ENCODE measurements around the gene AVEN. TPM values are rescaled to one million over a fixed set of nuclear protein-coding genes. Genes with fewer than 3 reads are reported as not detected.
"Not testable (repeated sequence)": the region's sequence is repeated elsewhere in the genome, so short reads cannot be mapped to it uniquely, and the experiment has no call there.

AVEN gene
- total RNA-seq, 1 experiment from 2014 or later, result 3.1 TPM

DNA sequence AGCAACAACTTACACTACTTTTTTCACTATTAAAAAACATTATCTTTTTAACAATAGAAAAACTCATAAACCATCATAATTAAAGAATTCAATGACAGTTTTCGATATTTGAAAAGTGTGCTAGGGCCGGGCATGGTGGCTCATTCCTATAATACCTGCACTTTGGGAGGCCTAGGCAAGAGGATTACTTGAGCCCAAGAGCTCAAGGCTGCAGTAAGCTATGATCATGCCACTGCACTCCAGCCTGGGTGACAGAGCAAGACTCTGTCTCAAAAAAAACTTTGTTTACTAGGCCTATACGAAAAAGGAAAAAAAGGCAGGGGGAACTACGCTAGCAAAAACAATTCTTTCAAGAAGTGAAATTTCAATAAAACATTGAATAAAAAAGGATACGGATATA, 28.1 kb downstream of the AVEN start:
- Mint-ChIP-seq H3K9me3 (ENCODE audit: low read depth, unreplicated experiment) (no peaks in the 10 kb centered on the region), H3K36me3 (ENCODE audit: insufficient read depth, unreplicated experiment) (no peaks in the 10 kb centered on the region), H3K27me3 (ENCODE audit: unreplicated experiment) (no peaks in the 10 kb centered on the region), H3K27ac (ENCODE audit: unreplicated experiment) (no peak overlapping the region), H3K4me3 (ENCODE audit: low read depth, unreplicated experiment) (no peak overlapping the region), H3K4me1 (ENCODE audit: low read depth, unreplicated experiment) (no peaks in the 10 kb centered on the region)
- no TSS peak for BruUV-seq (replicated peaks)
- no peak for DNase-seq
- intact Hi-C loops (cut with micrococcal nuclease; ENCODE audit: unreplicated experiment), result no loop called here
- TF ChIP-seq, protein P1, sequence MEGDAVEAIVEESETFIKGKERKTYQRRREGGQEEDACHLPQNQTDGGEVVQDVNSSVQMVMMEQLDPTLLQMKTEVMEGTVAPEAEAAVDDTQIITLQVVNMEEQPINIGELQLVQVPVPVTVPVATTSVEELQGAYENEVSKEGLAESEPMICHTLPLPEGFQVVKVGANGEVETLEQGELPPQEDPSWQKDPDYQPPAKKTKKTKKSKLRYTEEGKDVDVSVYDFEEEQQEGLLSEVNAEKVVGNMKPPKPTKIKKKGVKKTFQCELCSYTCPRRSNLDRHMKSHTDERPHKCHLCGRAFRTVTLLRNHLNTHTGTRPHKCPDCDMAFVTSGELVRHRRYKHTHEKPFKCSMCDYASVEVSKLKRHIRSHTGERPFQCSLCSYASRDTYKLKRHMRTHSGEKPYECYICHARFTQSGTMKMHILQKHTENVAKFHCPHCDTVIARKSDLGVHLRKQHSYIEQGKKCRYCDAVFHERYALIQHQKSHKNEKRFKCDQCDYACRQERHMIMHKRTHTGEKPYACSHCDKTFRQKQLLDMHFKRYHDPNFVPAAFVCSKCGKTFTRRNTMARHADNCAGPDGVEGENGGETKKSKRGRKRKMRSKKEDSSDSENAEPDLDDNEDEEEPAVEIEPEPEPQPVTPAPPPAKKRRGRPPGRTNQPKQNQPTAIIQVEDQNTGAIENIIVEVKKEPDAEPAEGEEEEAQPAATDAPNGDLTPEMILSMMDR (IDR thresholded peaks at IDR 0.05; ENCODE audit: unreplicated experiment), result no peak
- CTCF ChIA-PET, result no interaction called here

DNA sequence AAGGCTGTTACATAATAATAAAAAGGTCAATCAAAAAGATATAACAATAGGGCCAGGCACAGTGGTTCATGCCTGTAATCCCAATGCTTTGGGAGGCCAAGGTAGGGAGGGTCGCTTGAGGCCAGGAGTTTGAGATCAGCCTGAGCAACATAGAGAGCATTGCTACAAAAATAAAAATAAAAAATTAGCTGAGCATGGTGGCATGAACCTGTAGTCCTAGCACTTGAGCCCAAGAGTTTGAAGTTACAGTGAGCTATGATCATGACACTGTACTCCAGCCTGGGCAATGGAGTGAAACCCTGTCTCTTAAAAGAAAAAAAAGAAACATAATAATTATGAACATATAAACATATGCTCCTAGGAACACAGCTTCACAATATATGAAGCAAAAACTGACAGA, 29.3 kb downstream of the AVEN start:
- H3K9me3 Mint-ChIP-seq (ENCODE audit: low read depth, unreplicated experiment), result no peaks in the 10 kb centered on the region
- TF ChIP-seq, protein P1 (IDR thresholded peaks at IDR 0.05; ENCODE audit: unreplicated experiment), result no peak
- H3K27ac Mint-ChIP-seq (ENCODE audit: unreplicated experiment), result no peak overlapping the region
- CTCF ChIA-PET, result no interaction called here
- no peak overlapping the region for H3K4me3 Mint-ChIP-seq (ENCODE audit: low read depth, unreplicated experiment)
- no peak for DNase-seq
- BruUV-seq (replicated peaks), result no TSS peak
- no peaks in the 10 kb centered on the region for H3K27me3 Mint-ChIP-seq (ENCODE audit: unreplicated experiment)
- H3K36me3 Mint-ChIP-seq (ENCODE audit: insufficient read depth, unreplicated experiment), result no peaks in the 10 kb centered on the region
- H3K4me1 Mint-ChIP-seq (ENCODE audit: low read depth, unreplicated experiment), result no peaks in the 10 kb centered on the region
- intact Hi-C loops (cut with micrococcal nuclease; ENCODE audit: unreplicated experiment), result no loop called here

DNA sequence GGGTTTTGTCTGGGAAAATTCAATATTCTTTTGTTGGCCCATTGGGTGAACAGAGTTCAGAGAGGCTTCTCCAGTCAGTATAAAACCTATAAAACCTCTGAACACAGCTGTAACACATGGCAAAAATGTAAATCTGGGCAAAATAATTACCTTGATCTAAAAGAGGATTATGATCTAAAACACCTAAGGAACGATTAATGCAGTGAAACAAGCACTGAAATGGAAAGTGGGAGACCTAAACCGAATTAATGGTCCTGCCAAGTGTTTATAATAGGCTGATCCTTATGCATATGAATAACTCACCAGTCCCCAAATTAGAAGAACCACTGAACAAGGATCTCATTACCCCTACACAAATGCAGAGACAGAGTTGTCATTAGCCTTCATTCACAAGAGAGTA, 32.6 kb downstream of the AVEN start:
- no peak for DNase-seq
- Mint-ChIP-seq H3K4me1 (ENCODE audit: low read depth, unreplicated experiment) (no peaks in the 10 kb centered on the region), H3K36me3 (ENCODE audit: insufficient read depth, unreplicated experiment) (no peaks in the 10 kb centered on the region), H3K9me3 (ENCODE audit: low read depth, unreplicated experiment) (no peaks in the 10 kb centered on the region), H3K27me3 (ENCODE audit: unreplicated experiment) (no peaks in the 10 kb centered on the region), H3K4me3 (ENCODE audit: low read depth, unreplicated experiment) (no peak overlapping the region), H3K27ac (ENCODE audit: unreplicated experiment) (no peak overlapping the region)
- TF ChIP-seq, protein P1 (IDR thresholded peaks at IDR 0.05; ENCODE audit: unreplicated experiment), result no peak
- CTCF ChIA-PET, result no interaction called here
- intact Hi-C loops (cut with micrococcal nuclease; ENCODE audit: unreplicated experiment), result no loop called here
- BruUV-seq (replicated peaks), result no TSS peak

DNA sequence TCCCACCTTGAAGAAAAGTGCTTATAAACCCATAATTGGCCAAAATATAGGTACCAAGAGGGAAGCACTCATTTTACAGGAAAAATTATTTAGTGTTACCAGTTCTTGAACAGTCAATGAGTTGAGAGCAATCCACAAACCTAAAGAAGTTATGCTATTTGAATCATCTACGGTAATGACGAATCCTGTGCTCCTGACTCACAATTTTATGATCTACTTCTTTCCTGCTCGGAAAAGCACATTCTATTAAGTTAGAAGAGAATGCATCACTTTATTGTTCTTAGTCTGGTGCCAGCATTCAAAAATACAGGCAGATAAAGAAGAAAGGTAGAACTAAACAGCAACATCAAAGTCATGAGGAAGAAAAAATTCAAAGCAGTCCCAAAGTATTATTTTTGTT, 37.5 kb downstream of the AVEN start:
- DNase-seq, result no peak
- Mint-ChIP-seq H3K27ac (ENCODE audit: unreplicated experiment) (no peak overlapping the region), H3K4me3 (ENCODE audit: low read depth, unreplicated experiment) (no peak overlapping the region), H3K36me3 (ENCODE audit: insufficient read depth, unreplicated experiment) (no peaks in the 10 kb centered on the region), H3K4me1 (ENCODE audit: low read depth, unreplicated experiment) (no peaks in the 10 kb centered on the region), H3K9me3 (ENCODE audit: low read depth, unreplicated experiment) (no peaks in the 10 kb centered on the region), H3K27me3 (ENCODE audit: unreplicated experiment) (no peaks in the 10 kb centered on the region)
- TF ChIP-seq, protein P1 (IDR thresholded peaks at IDR 0.05; ENCODE audit: unreplicated experiment), result no peak
- CTCF ChIA-PET, result no interaction called here
- intact Hi-C loops (cut with micrococcal nuclease; ENCODE audit: unreplicated experiment), result no loop called here
- no TSS peak for BruUV-seq (replicated peaks)

DNA sequence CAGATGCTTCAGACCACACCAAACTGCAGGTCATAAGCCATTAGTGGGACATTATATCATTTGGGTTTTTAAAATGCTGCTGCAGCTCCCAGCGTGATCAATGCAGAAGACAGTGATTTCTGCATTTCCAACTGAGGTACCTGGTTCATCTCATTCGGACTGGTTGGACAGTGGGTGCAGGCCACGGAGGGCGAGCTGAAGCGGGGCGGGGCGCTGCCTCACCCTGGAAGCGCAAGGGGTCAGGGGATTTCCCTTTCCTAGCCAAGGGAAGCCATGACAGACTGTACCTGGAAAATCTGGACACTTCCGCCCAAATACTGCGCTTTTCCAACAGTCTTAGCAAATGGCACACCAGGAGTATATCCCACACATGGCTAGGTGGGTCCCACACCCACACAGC, 43.3 kb downstream of the AVEN start:
- DNase-seq; H3K36me3 Mint-ChIP-seq (ENCODE audit: insufficient read depth, unreplicated experiment); H3K27ac Mint-ChIP-seq (ENCODE audit: unreplicated experiment); H3K27me3 Mint-ChIP-seq (ENCODE audit: unreplicated experiment); H3K4me3 Mint-ChIP-seq (ENCODE audit: low read depth, unreplicated experiment); intact Hi-C loops (cut with micrococcal nuclease; ENCODE audit: unreplicated experiment); H3K9me3 Mint-ChIP-seq (ENCODE audit: low read depth, unreplicated experiment); H3K4me1 Mint-ChIP-seq (ENCODE audit: low read depth, unreplicated experiment); BruUV-seq (replicated peaks): not testable (repeated sequence)
- CTCF ChIA-PET, result interaction anchor here (0.6 kb wide), 1 partner anchor 755 kb away, joined by 3 read pairs; no protein-coding TSS in a partner anchor

All from Calu3 (cell line).